Smooth muscle cell (in vitro differentiated cells): ENCODE results near the gene ME2. TPM values are rescaled to one million over a fixed set of nuclear protein-coding genes. Genes with fewer than 3 reads are reported as not detected.

Experiments used
- DNase-seq: peaks from one replicate; lab custom pipeline; 2025; ENCODE audit not compliant: unreplicated experiment; lab: John Stamatoyannopoulos, UW
- H2AFZ ChIP-seq: fragments of 200-600 bp; sonication (generic); 2 replicates; pipeline ENCODE4 v1.6.0; 2016; ENCODE audit warnings: antibody characterized with exemption, low read depth, mild to moderate bottlenecking
- H3F3A ChIP-seq: fragments of 200-600 bp; sonication (generic); 2 replicates; pipeline ENCODE4 v1.6.0; 2017; ENCODE audit warnings: antibody characterized with exemption, low read depth
- H3K27ac ChIP-seq: fragments of 200-600 bp; sonication (generic); 2 replicates; pipeline ENCODE4 v1.5.1; 2016; ENCODE audit warnings: low read depth, mild to moderate bottlenecking
- H3K27me3 ChIP-seq: fragments of 200-600 bp; sonication (generic); 2 replicates; pipeline ENCODE4 v1.6.1; 2016; ENCODE audit warnings: low read depth, mild to moderate bottlenecking
- H3K36me3 ChIP-seq: fragments of 200-600 bp; sonication (generic); 2 replicates; pipeline ENCODE4 v1.5.1; 2016; ENCODE audit warnings: low read depth
- H3K4me1 ChIP-seq: fragments of 200-600 bp; sonication (generic); 2 replicates; pipeline ENCODE4 v1.5.1; 2016; ENCODE audit warnings: low read depth
- H3K4me2 ChIP-seq: fragments of 200-600 bp; sonication (generic); 2 replicates; pipeline ENCODE4 v1.6.0; 2016; ENCODE audit warnings: mild to moderate bottlenecking
- H3K4me3 ChIP-seq: fragments of 200-600 bp; sonication (generic); 2 replicates; pipeline ENCODE4 v1.5.1; 2016; ENCODE audit warnings: mild to moderate bottlenecking
- H3K79me2 ChIP-seq: fragments of 200-600 bp; sonication (generic); 2 replicates; pipeline ENCODE4 v1.6.0; 2016; ENCODE audit warnings: low read depth, mild to moderate bottlenecking
- H3K9ac ChIP-seq: fragments of 200-600 bp; sonication (generic); 2 replicates; pipeline ENCODE4 v1.6.0; 2016; ENCODE audit warnings: low read depth
- H3K9me3 ChIP-seq: fragments of 200-600 bp; sonication (generic); replicated peaks from 2 replicates; pipeline ENCODE4 v1.5.1; 2016; ENCODE audit warnings: low read depth
- H4K20me1 ChIP-seq: fragments of 200-600 bp; sonication (generic); 2 replicates; pipeline ENCODE4 v1.6.0; 2016; ENCODE audit warnings: low read depth
- WGBS: methylation state at CpG from one replicate; pipeline ENCODE4 v1.1.7; 2016; ENCODE audit warnings: low lambda C conversion rate; 5-methylcytosine and 5-hydroxymethylcytosine counted together
- polyA plus RNA-seq: library from polyadenylated mRNA; unstranded; fragments of >200 nt; fragmentation: Nextera tagmentation; extraction: Ambion mirVana; gene quantifications from 2 replicates; pipeline ENCODE4 v1.2.1, GENCODE V29; 2016
- total RNA-seq: library from RNA; depleted of rRNA; stranded (reverse); fragments of >200 nt; gene quantifications from 2 replicates; pipeline ENCODE4 v1.2.3, GENCODE V29; 2014
- TF ChIP-seq, protein P1 (sequence below): fragments of 200-600 bp; sonication (generic); IDR thresholded peaks from 2 replicates; pipeline ENCODE4 v1.5.1; 2017; ENCODE audit warnings: borderline replicate concordance, mild to moderate bottlenecking, antibody characterized with exemption; ENCODE audit not compliant: insufficient read depth, poor library complexity, severe bottlenecking

The ME2 gene
- total and polyA plus RNA-seq, 2 experiments from 2014 or later = 20.2 to 47.9 TPM

- no peaks in the 10 kb centered on the region for H4K20me1 ChIP-seq
- no peak overlapping the region for H3K4me3 ChIP-seq
- no peak overlapping the region for H2AFZ ChIP-seq
- WGBS = 95% methylated on average over 1 of the region's 1 CpG
- H3K4me1 ChIP-seq = no peaks in the 10 kb centered on the region
- peaks cover 5% of the 10 kb centered on the region for H3K36me3 ChIP-seq
- H3K4me2 ChIP-seq = no peak overlapping the region
- DNase-seq = no peak
- H3K79me2 ChIP-seq = no peaks in the 10 kb centered on the region
- no peaks in the 10 kb centered on the region for H3K27me3 ChIP-seq
- no peaks in the 10 kb centered on the region for H3K9me3 ChIP-seq
- TF ChIP-seq, protein P1, sequence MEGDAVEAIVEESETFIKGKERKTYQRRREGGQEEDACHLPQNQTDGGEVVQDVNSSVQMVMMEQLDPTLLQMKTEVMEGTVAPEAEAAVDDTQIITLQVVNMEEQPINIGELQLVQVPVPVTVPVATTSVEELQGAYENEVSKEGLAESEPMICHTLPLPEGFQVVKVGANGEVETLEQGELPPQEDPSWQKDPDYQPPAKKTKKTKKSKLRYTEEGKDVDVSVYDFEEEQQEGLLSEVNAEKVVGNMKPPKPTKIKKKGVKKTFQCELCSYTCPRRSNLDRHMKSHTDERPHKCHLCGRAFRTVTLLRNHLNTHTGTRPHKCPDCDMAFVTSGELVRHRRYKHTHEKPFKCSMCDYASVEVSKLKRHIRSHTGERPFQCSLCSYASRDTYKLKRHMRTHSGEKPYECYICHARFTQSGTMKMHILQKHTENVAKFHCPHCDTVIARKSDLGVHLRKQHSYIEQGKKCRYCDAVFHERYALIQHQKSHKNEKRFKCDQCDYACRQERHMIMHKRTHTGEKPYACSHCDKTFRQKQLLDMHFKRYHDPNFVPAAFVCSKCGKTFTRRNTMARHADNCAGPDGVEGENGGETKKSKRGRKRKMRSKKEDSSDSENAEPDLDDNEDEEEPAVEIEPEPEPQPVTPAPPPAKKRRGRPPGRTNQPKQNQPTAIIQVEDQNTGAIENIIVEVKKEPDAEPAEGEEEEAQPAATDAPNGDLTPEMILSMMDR = no peak
- no peaks in the 10 kb centered on the region for H3F3A ChIP-seq
- no peak overlapping the region for H3K27ac ChIP-seq
- H3K9ac ChIP-seq = no peak overlapping the region
These were observed 38.1 kb downstream of the ME2 start for GRCh38 chr18:50917021-50917420.

- no peak overlapping the region for H3K27ac ChIP-seq
- H3K9ac ChIP-seq = no peak overlapping the region
- WGBS = 97% methylated on average over 5 of the region's 5 CpGs
- TF ChIP-seq, protein P1 = no peak
- no peaks in the 10 kb centered on the region for H3K9me3 ChIP-seq
- no peak for DNase-seq
- no peaks in the 10 kb centered on the region for H3K4me1 ChIP-seq
- H3K79me2 ChIP-seq = no peaks in the 10 kb centered on the region
- H3K36me3 ChIP-seq = peaks cover 2% of the 10 kb centered on the region
- no peak overlapping the region for H3K4me3 ChIP-seq
- no peak overlapping the region for H2AFZ ChIP-seq
- H3K27me3 ChIP-seq = no peaks in the 10 kb centered on the region
- H3K4me2 ChIP-seq = no peak overlapping the region
- no peaks in the 10 kb centered on the region for H3F3A ChIP-seq
- H4K20me1 ChIP-seq = no peaks in the 10 kb centered on the region
These were observed 39.2 kb downstream of the ME2 start for GRCh38 chr18:50918153-50918552.

- TF ChIP-seq, protein P1 = no peak
- Histone ChIP-seq H3K9ac (no peak overlapping the region), H2AFZ (no peak overlapping the region), H3K27ac (no peak overlapping the region), H4K20me1 (no peaks in the 10 kb centered on the region), H3K4me3 (no peak overlapping the region), H3K27me3 (no peaks in the 10 kb centered on the region), H3K4me1 (no peaks in the 10 kb centered on the region), H3K9me3 (peaks cover 3% of the 10 kb centered on the region), H3K79me2 (no peaks in the 10 kb centered on the region), H3K4me2 (no peak overlapping the region), H3F3A (no peaks in the 10 kb centered on the region), H3K36me3 (peaks cover 16% of the 10 kb centered on the region)
- WGBS = 89% methylated on average over 2 of the region's 2 CpGs
- no peak for DNase-seq
These were observed 45.5 kb downstream of the ME2 start for GRCh38 chr18:50924372-50924771.

- TF ChIP-seq, protein P1 = no peak
- Histone ChIP-seq H3K9me3 (peaks cover 3% of the 10 kb centered on the region), H3K9ac (no peak overlapping the region), H2AFZ (no peak overlapping the region), H3K4me3 (no peak overlapping the region), H3K36me3 (peaks cover 16% of the 10 kb centered on the region), H3K4me2 (no peak overlapping the region), H3K79me2 (no peaks in the 10 kb centered on the region), H3K27me3 (no peaks in the 10 kb centered on the region), H3F3A (no peaks in the 10 kb centered on the region), H3K27ac (no peak overlapping the region), H3K4me1 (no peaks in the 10 kb centered on the region), H4K20me1 (no peaks in the 10 kb centered on the region)
- no peak for DNase-seq
These were observed 47.6 kb downstream of the ME2 start for GRCh38 chr18:50926521-50926920.
